Panc1 (cell line): ENCODE measurements around the gene PPDPF. TPM values are rescaled to one million over a fixed set of nuclear protein-coding genes. Genes with fewer than 3 reads are reported as not detected.

Experiments used
- ATAC-seq: fragments of 200-7000 bp; cut with Tn5 transposase; 2 replicates; pipeline ENCODE4 v1.9.1; 2020; ENCODE audit warnings: mild to moderate bottlenecking, moderate library complexity
- BruUV-seq: library from RNA; stranded (reverse); fragments of 400-500 nt; replicated peaks from 2 replicates; lab custom pipeline; 2021; lab: Mats Ljungman, UMichigan
- CTCF ChIA-PET: fragments of 300-600 bp; sonication (Branson Sonifier 250); formaldehyde crosslinking; loops from one replicate; lab custom pipeline; 2022; ENCODE audit warnings: antibody characterized with exemption; lab: Charles Lee
- POLR2A ChIA-PET: fragments of 300-600 bp; sonication (Branson Sonifier 250); formaldehyde crosslinking; loops from one replicate; lab custom pipeline; 2022; ENCODE audit warnings: antibody characterized with exemption; lab: Charles Lee
- DNase-seq: peaks from one replicate; pipeline ENCODE4 v3.0.0-alpha.2; 2010; ENCODE audit warnings: low read depth, low spot score
- H3K27ac ChIP-seq: 2 replicates; pipeline ENCODE4 v1.5.1; 2011; ENCODE audit warnings: mild to moderate bottlenecking, low read length, inconsistent platforms
- H3K27me3 ChIP-seq: fragments of 200-500 bp; sonication (Bioruptor generic); 2 replicates; pipeline ENCODE4 v1.6.0; 2014; ENCODE audit warnings: low read length, inconsistent platforms; ENCODE audit not compliant: control insufficient read depth, insufficient read depth
- H3K36me3 ChIP-seq: fragments of 200-500 bp; sonication (Bioruptor generic); 2 replicates; pipeline ENCODE4 v1.5.1; 2014; ENCODE audit warnings: inconsistent platforms, mild to moderate bottlenecking, low read length, moderate library complexity; ENCODE audit not compliant: control insufficient read depth, insufficient read depth
- H3K4me1 ChIP-seq: 2 replicates; pipeline ENCODE4 v1.5.1; 2011; ENCODE audit warnings: inconsistent platforms, mild to moderate bottlenecking, low read length, moderate library complexity; ENCODE audit not compliant: control insufficient read depth, insufficient read depth
- H3K4me3 ChIP-seq, 2 experiments: 2 replicates each; pipeline ENCODE4 v1.5.1; 2011 to 2012; ENCODE audit warnings: low read depth in 2 of 2, low read length in 2 of 2, mild to moderate bottlenecking in 2 of 2, inconsistent platforms in 1 of 2, moderate library complexity in 1 of 2
- H3K9me3 ChIP-seq: fragments of 200-500 bp; sonication (Bioruptor generic); 2 replicates; pipeline ENCODE4 v1.5.1; 2014; ENCODE audit warnings: low read depth, mild to moderate bottlenecking, inconsistent platforms, low read length, moderate library complexity; ENCODE audit not compliant: control insufficient read depth, insufficient read depth
- POLR2AphosphoS5 ChIP-seq: IDR thresholded peaks from 2 replicates; pipeline ENCODE4 v1.6.1; 2012; ENCODE audit warnings: mild to moderate bottlenecking, low read depth, low read length, moderate library complexity
- SIN3A ChIP-seq: IDR thresholded peaks from 2 replicates; pipeline ENCODE4 v1.6.1; 2012; ENCODE audit warnings: low read depth, mild to moderate bottlenecking, low read length, moderate library complexity, borderline replicate concordance; ENCODE audit not compliant: insufficient read depth
- TCF7L2 ChIP-seq: IDR thresholded peaks from 2 replicates; pipeline ENCODE4 v1.6.1; 2011; ENCODE audit warnings: mild to moderate bottlenecking, low read depth, low read length, inconsistent platforms
- in situ Hi-C: cut with HindIII; loops from 2 replicates; pipeline ENCODE4 v1.10.0; 2016; ENCODE audit warnings: low sequenced_read_pairs, low pct_unique_long_range_greater_than_20kb
- intact Hi-C: fragments of 100-400 bp; cut with micrococcal nuclease; formaldehyde crosslinking; loops from one replicate; pipeline ENCODE4 v1.10.0; 2022; ENCODE audit not compliant: unreplicated experiment
- total RNA-seq: library from RNA; stranded (reverse); gene quantifications from one replicate; pipeline ENCODE4 v1.2.1, GENCODE V29; 2021; ENCODE audit not compliant: unreplicated experiment
- TF ChIP-seq, protein P1 (sequence below): fragments of 450-650 bp; IDR thresholded peaks from 2 replicates; pipeline ENCODE4 v1.5.1; 2017; ENCODE audit warnings: mild to moderate bottlenecking
- TF ChIP-seq, protein P2 (sequence below), 2 experiments: IDR thresholded peaks; 2 replicates each; pipeline ENCODE4 v1.6.1; 2011 to 2012; ENCODE audit warnings: low read depth in 2 of 2, control low read depth in 1 of 2, low read length in 1 of 2, mild to moderate bottlenecking in 1 of 2, moderate library complexity in 1 of 2; ENCODE audit not compliant: insufficient read depth in 1 of 2

PPDPF gene
- total RNA-seq, 1 experiment from 2014 or later, result 241 TPM

DNA sequence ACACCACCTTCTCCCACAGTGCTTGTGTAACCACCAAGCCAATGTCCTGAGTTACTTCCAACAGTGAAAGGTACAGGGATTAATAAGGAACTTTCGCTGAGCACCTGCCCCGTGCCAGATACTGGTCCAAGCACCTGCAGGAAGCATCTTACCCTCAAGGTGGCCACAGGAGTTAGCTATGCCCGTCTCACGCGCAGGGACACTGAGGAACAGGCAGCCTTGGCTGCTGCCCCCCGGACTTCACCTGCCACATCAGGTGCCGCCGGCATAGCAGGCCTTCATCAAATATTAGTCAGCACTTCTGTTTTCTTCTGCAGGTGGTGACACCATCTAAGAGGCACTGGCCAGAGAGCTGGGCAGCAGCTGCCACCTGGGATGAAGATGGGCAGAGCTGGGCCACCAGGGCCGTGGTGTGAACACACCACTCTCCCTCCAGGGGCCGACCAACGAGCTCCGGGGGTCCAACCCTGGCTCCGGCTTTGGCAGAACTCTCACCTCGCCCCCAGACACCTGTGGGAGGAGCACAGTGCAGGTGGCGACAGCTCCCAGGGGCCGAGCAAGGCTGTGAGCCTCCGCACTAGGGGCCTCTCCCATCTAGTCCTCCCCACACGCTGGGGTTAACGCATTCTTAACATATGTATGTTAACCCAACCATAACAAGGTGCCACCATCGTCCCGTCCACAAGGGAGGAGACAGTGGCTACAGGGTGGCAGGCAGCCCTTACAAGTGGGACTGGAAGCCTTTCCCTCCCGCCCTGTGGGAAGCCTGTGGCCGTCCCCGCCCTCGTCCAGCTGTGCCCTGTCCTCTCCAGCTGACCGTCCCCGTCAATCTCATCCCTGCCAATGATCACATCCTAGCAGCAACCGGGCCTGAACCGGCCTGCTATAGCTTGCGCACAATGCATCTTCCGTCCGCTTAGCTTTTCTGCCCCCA lies 2.9 kb upstream of the PPDPF start:
- Histone ChIP-seq H3K36me3 (peaks cover 4% of the 10 kb centered on the region; the same call in 1 of the 2 replicates), H3K4me3 (no peak overlapping the region), H3K4me1 (peaks cover 7% of the 10 kb centered on the region), H3K27ac (no peak overlapping the region), H3K9me3 (no peaks in the 10 kb centered on the region), H3K27me3 (no peaks in the 10 kb centered on the region)
- no peak for TF ChIP-seq SIN3A
- TF ChIP-seq POLR2AphosphoS5, result no peak
- TF ChIP-seq, protein P1, sequence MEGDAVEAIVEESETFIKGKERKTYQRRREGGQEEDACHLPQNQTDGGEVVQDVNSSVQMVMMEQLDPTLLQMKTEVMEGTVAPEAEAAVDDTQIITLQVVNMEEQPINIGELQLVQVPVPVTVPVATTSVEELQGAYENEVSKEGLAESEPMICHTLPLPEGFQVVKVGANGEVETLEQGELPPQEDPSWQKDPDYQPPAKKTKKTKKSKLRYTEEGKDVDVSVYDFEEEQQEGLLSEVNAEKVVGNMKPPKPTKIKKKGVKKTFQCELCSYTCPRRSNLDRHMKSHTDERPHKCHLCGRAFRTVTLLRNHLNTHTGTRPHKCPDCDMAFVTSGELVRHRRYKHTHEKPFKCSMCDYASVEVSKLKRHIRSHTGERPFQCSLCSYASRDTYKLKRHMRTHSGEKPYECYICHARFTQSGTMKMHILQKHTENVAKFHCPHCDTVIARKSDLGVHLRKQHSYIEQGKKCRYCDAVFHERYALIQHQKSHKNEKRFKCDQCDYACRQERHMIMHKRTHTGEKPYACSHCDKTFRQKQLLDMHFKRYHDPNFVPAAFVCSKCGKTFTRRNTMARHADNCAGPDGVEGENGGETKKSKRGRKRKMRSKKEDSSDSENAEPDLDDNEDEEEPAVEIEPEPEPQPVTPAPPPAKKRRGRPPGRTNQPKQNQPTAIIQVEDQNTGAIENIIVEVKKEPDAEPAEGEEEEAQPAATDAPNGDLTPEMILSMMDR, result no peak
- no peak for TF ChIP-seq TCF7L2
- ChIA-PET CTCF (interaction anchor here (0.6 to 0.8 kb wide), 2 partner anchors 11 to 57 kb away, joined by 3 to 6 read pairs; no protein-coding TSS in a partner anchor), POLR2A (no interaction called here)
- no peak for ATAC-seq
- in situ Hi-C loops, result no loop called here
- no peak for DNase-seq
- intact Hi-C loops, result no loop called here
- no TSS peak for BruUV-seq

DNA sequence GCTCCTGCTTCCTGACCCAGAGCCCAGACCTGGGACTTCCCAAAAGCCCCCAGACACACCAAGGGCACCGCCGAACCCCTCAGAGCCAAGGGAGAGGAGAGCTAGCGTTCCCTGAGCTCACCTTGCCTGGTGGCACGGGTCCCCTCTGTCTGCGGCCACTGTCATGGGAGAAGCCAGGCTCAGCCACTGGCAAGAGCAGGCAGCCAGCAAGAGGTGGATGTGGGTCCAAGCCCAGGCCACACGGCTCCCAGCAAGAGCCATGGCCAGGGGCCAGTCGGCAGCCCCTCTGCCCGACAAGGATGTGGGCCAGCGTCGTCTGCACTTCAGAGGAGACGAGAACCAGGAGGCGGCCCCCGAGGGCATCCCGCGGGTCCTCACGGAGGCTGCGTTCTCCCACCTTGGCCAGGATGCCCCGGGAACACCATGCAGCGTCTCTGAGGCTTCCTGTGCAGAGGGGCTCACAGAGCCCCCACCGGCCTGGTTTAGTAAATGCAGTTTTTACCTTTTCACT lies 2.2 kb upstream of the PPDPF start:
- TF ChIP-seq POLR2AphosphoS5, result no peak
- TF ChIP-seq SIN3A, result no peak
- TF ChIP-seq, protein P1, result no peak
- no peak for TF ChIP-seq TCF7L2
- TF ChIP-seq, protein P2, sequence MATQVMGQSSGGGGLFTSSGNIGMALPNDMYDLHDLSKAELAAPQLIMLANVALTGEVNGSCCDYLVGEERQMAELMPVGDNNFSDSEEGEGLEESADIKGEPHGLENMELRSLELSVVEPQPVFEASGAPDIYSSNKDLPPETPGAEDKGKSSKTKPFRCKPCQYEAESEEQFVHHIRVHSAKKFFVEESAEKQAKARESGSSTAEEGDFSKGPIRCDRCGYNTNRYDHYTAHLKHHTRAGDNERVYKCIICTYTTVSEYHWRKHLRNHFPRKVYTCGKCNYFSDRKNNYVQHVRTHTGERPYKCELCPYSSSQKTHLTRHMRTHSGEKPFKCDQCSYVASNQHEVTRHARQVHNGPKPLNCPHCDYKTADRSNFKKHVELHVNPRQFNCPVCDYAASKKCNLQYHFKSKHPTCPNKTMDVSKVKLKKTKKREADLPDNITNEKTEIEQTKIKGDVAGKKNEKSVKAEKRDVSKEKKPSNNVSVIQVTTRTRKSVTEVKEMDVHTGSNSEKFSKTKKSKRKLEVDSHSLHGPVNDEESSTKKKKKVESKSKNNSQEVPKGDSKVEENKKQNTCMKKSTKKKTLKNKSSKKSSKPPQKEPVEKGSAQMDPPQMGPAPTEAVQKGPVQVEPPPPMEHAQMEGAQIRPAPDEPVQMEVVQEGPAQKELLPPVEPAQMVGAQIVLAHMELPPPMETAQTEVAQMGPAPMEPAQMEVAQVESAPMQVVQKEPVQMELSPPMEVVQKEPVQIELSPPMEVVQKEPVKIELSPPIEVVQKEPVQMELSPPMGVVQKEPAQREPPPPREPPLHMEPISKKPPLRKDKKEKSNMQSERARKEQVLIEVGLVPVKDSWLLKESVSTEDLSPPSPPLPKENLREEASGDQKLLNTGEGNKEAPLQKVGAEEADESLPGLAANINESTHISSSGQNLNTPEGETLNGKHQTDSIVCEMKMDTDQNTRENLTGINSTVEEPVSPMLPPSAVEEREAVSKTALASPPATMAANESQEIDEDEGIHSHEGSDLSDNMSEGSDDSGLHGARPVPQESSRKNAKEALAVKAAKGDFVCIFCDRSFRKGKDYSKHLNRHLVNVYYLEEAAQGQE (IDR thresholded peaks at IDR 0.05; ENCODE audit: insufficient read depth in 1 of 2, low read depth in 2 of 2, low read length in 1 of 2), result no peak
- ChIA-PET POLR2A (no interaction called here), CTCF (no interaction called here)
- DNase-seq (no peak), ATAC-seq (no peak)
- H3K27ac ChIP-seq, result no peak overlapping the region
- H3K9me3 ChIP-seq, result no peaks in the 10 kb centered on the region
- no TSS peak for BruUV-seq
- in situ Hi-C loops, result no loop called here
- H3K36me3 ChIP-seq, result peaks cover 4% of the 10 kb centered on the region; the same call in 1 of the 2 replicates
- no peak overlapping the region for H3K4me3 ChIP-seq
- intact Hi-C loops, result no loop called here
- H3K27me3 ChIP-seq, result no peaks in the 10 kb centered on the region
- peaks cover 7% of the 10 kb centered on the region for H3K4me1 ChIP-seq
